ENCODE data around the gene PAX7.

DNA sequence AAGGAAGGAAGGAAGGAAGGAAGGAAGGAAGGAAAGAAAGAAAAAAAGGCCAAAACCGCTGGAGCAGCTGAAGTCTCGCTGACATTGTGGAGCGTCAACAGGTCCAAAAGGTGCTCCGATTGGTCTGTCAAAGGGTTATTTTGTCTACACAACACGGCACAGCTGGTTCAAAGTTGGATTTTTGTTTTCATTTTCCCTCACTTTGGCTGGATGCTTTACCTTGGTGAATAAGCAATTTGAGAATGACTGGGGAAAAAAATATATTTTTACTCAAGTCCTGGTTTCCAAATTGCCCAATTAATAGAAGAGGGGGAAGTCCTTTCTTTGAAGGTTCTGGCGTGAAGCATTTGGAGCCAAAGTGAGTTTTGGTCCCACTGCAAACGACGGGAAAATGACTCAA, 19.3 kb upstream of the PAX7 start:
- TF ChIP-seq POLR2A (IDR thresholded peaks at IDR 0.05) (no peak), CTCF (IDR thresholded peaks at IDR 0.05 in 4 of 5, conservative IDR thresholded peaks at IDR 0.05 in 1 of 5) (no peak)
